Stimulated activated CD8-positive, alpha-beta memory T cell treated with anti-CD3 and anti-CD28 coated beads, Interleukin-7, amount 100 ng/mL, for 48 hours (primary cell): Measurements from ENCODE around the gene KCNIP4.

Experiments used
- DNase-seq, 2 donors: peaks; one replicate each; pipeline ENCODE4 v3.0.0-alpha.2; 2020; ENCODE audit warnings: low read depth in 1 of 2; ENCODE audit errors: extremely low read depth in 1 of 2

KCNIP4 gene

DNA sequence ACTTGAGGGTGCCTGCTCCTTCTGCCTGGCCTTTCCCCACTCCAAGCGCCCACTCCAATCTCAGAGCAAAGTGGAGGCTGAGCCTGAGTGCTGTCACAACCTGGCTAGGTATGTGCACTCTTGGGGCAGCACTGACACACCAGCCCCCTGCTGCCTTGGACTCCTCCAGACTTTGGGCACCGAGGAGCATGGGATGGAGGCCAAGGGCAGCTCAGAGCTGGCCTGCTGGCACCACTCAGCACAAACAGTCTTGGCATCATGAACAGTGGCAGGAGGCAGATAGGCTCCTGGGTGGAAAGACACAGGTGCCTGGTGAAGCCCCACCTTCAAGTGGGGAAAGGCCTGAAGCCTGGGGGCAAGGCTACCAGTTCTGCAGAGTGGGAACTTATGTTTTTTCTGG lies 91.8 kb downstream of the KCNIP4 start:
- DNase-seq: no peak

DNA sequence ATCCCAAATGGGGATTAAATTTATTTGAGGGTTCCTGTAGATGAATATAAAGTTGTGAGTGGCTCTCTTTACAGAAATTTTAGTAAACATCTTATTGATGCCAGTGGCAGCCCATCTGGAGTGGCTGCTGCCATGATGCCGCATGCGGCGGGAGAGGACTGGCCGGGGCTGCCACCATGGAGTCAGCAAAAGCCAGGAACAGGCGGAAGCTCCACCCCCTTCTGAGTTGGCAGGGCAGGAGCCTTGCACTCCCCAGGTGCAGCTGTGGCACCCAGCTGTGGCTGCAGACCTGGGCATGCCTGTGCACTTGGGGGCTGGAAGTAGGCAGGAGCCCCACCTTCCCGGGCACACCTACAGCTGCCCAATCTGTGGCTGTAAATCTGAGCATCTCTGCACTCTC lies 92.3 kb downstream of the KCNIP4 start:
- no peak for DNase-seq

DNA sequence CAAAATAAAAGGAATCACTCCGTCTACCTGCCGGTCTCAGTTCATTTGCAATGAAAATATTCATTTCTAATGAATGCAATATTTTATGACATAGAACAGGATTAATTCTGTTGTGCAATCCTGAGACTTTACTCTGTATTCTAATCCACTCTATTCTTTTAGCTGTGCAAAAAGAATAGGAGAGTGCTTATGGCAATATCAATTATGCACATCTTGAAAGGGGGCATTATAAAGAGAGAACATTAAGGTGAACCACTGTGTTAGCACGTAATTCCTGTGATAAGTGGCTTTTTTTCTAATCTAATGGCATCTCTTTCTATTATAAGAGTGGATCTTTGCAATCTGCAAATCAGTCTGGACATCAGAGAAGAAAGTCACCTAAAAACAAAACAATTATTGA lies 99.5 kb downstream of the KCNIP4 start:
- DNase-seq: no peak

DNA sequence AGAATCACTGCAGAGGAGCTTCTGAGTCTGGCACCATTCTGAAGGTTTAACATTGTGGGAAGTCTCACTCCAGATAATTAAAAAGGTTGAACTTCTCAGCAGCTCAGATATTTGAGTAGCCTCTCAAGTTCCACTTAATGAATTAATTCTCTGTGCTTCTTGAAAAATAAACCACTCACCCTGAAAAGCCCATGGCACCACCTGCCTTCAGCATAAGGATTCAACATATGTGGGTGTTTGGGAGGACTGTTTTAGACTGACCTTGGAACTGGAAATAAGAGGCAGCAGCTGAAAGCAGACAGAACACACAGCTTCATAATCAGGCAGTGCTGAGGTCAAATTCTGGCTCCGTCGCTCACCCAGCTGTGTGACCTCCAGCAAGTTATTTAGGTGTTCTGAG lies 100.6 kb downstream of the KCNIP4 start:
- no peak for DNase-seq

DNA sequence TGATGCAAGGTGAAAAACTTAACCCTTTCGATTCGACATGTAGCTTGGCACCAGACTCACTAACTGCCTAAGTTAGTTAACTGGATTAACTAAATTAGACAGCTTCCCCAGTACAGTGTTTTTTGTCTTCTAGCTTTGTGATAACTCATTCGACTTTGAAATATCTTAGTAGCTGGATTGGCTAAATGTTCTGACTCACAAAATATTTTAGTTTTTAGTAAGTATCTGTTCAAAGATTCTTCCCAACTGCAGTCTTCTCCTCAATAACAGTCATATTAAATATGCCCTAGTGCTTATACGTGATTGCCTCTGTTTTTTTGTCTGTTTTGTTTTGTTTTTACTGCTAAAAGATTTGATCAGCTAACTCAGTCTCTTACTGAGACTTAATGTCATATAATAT lies 102.9 kb downstream of the KCNIP4 start:
- DNase-seq: no peak

DNA sequence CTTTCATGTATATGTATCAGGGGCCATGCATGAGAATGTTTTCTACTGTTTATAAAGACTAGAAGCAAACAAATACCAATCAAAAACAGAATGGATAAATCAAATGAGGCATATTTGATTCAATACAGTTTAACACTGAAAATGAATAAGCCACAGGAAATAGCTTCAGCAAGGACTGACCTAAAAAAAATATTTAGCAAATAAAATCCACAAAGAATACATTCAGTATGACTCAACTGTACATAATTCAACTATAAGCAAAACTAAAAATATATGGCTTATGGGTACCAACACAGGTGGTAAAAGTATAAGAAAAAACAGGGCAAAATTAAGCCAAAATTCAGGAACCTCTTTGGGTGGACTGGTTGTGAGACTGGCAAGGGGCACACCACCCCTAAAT lies 112.9 kb downstream of the KCNIP4 start:
- DNase-seq: no peak

DNA sequence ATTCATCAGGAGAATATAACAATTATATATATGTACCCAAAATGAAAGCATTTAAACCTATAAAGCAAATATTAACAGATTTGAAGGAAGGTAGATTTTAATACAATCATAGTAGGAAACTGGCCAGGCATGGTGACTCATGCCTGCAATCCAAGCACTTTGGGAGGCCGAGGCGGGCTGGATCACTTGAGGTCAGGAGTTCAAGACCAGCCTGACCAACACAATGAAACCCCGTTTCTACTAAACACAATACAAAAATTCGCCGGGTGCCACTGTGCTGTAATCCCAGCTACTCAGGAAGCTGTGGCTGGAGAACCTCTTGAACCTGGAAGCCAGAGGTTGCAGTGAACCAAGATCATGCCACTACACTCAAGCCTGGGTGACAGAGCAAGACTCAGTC lies 118.3 kb downstream of the KCNIP4 start:
- no peak for DNase-seq

DNA sequence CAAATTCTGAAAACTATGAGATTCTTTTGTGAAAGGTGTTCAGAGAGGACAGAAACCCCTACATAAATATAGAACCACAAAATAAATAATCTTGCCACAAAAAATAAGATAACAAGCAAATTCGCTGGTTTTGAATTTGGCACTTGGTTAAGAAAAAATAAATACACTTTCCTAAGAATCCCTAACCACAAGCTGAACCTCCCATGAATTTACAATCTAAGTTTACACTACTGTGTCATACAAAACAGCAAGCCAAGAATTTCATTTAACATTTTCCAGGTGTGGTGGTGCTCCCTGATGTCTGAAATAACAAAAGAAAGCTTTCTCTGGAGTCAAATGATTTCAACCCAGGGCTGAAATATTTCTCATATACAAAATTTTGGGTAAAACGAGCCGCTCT lies 121.0 kb downstream of the KCNIP4 start:
- DNase-seq: no peak

DNA sequence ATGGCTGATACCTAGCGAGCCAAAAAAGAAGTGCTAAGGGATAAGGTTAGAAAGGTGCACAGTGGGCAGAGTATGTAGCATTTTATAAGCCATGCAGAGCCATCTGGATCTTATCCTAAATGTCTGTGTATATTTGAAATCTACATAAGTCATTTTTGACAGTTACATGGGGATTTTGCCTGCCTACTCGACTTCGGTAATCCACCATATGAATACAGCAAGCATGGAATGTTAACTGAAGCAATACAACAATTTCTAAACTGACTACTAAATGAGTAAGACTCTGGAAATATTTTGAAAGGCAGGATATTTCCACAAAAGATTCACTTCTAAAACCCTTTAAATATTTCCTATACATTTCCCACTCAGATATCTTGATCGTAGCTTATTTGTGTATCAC lies 122.5 kb downstream of the KCNIP4 start:
- DNase-seq: no peak

DNA sequence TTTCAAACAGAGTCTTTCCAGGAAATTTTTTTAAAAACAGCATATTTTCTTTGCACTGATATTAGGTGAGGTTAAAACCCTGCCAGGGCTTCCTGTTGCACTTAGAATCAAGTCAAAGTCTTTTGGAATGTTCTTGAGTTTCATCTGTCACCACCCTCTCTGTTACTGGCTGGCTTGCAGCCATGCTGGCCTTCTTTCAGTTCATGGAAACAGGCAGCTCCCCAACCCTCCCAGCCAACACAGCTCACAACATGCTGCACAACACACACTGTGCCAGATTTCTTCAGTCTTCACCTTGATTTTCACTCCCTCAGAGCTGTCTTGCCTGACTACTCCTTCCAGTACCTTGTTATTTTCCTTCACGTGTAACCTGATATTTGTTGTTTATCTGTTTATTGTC lies 129.5 kb downstream of the KCNIP4 start:
- no peak for DNase-seq

DNA sequence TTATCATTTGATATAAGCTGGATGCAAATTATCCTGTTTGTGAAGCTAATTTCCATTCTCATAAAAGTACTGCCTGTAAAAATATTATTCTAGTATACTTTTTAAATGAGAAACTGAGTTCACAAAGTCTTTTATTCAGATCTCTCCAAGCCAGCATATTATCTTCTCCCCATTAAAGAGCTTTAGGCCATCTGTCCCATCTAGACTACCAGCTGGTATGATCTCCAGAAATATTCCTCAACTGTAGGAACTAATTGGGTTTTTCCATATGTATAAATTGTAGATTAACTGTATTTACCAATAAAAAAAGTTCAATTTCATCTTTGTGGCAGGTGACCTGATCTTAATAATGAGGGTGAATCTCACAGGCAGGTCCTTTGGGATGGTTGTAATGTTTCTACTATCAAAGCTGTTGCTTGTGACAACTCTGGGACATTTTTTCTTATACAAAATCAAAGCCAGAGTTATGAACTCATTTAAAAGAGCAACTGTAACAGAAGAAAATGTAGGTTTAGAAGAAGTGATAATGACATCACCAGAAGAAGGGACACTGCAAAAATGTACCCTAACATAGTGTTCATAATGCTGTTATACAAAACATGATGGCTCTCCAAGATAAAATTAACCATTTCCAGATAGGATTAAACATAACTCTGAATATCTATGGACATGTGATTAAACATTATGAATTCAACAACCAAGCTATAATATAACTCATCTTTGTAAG lies 132.8 kb downstream of the KCNIP4 start:
- no peak for DNase-seq

DNA sequence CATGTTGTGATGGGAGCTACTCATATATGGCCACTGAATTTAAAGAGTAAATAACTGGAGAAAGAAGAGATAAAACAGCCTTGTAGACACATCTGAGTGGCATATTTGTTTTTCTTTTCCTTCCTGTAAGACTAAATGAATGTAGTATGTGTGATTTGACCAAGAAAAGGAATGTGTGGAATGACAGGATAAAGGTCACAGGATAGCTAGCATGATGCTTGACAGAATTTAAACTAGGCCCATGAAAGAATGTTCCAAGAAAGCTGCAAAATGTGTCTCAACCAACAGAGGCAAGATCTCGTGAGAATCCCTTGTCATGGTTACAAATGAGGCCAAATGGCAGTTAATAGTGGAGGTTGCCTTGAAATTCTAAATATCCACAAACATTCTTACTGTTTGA lies 137.0 kb downstream of the KCNIP4 start:
- DNase-seq: no peak

DNA sequence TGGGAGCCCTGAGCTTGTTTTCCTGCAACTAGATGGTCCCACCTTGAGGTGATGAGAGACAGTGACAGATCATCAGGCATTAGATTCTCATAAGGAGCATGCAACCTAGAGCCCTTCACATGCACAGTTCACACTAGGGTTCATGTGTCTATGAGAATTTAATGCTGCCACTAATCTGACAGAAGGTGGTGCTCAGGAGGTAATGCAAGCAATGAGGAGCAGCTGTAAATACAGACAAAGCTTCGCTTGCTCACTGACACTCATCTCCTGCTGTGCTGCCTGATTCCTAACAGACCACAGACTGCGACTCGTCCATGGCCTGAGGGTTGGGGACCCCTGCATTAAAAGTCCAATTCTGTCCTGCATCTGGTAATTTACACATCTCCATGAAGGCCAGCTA lies 141.6 kb downstream of the KCNIP4 start:
- DNase-seq: no peak

DNA sequence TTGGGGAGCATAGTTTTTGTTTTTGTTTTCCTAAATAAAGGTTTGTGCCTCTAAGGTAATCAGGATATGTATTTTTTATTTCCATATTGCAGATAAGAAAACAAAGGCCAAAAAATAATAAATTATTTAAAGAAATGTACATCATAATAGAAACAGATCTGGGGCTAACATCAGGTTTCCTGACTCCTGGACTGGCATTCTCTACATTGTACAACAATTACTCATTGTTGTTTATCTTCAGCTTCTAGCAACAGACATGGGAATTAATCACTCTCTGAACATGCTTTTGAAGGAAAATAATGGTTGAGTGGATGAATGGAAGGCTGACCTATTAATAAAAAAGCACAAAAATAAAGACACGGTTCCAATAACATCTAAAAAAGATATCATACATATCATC lies 146.2 kb downstream of the KCNIP4 start:
- DNase-seq: no peak

DNA sequence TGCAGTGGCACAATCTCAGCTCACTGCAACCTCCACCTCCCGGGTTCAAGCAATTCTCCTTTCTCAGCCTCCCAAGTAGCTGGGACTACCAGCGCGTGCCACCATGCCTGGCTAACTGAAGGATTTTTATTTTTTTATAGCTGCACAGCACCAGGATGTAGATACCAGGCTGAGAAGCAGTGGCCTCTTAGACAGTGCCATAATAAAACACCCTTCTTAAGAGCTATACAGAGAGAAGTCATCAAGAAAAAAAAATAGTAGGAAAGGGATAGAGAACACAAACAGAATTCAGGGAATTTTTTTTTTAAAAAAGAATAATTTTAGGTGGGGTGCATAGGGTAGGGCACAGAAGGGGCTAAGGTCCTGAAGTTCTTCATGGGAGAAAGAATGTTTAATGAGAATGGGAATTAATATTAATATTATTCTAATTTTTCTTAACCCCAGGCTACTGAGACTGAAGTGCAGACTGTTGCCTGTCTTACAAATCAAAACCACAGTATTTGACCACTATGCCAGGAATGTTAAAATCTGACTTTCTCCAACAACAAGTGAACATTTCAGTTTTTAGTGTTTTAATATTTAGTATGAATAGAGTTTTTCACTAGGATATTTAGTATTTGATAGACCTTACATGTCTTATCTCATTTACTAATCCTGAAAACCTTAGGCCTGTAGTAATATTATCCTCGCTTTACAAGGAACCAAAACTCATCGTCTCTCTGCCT lies 146.7 kb downstream of the KCNIP4 start:
- DNase-seq: no peak

DNA sequence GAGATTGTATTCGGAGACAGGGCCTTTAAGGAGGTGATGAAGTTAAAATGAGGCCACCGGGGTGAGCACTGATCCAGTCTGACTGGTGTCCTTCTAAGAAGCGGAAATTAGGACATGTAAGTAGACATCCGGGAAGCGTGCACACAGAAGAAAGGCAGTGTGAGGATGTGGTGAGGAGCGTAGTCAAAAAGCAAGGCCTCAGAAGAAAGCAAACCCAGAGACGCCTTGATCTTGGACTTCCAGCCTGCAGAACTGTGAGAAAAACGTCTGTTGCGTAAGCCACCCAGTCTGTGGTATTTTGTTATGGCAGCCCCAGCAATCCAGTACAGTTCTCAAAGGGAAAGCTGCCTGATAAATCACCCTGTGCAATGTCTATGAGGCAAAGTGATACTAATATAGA lies 153.5 kb downstream of the KCNIP4 start:
- no peak for DNase-seq

DNA sequence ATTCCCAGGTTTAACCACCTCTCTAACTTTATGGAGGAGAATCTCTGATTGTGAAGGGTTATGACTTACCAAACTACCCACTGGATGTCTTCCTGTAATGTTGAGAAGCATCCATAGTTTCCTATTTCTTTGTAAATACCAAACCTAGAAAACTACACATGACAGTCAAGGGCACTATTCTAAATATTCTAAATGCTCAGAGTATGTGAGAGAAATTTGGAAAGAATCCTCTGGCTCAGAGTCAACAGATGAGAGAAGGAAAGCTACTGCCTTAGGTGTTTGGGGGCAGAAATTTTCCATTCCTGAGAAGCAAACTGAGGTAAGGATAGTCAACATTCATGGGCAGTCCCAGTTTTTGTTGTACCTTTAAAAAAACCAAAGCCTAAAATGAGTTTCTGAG lies 155.8 kb downstream of the KCNIP4 start:
- DNase-seq: no peak

DNA sequence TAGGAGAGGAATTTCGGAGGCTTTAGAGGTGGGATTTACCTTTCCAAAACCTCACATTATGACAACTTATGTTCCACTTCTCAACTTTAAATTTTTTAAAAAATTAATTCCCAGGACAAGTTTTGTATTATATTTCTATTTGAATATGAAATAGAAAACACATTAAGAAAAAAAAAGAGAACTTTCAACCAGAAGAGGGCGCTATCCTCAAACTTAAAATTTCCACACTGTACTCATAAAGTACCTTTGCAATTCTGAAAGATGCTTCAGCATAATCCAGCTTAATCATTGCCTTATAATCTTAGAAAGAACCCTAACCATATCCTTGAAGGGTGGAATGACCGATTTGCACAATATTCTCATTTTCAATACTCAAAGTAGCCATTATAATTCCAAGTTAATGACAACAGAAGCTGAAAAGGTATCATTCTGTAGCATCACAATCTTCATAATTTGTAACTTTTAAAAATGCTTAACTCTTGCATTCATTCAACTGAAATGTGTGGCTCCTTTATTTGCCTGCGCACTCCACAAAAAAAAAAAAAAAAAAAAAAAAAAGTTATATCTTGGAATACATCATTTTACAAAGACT lies 158.0 kb downstream of the KCNIP4 start:
- DNase-seq: no peak

DNA sequence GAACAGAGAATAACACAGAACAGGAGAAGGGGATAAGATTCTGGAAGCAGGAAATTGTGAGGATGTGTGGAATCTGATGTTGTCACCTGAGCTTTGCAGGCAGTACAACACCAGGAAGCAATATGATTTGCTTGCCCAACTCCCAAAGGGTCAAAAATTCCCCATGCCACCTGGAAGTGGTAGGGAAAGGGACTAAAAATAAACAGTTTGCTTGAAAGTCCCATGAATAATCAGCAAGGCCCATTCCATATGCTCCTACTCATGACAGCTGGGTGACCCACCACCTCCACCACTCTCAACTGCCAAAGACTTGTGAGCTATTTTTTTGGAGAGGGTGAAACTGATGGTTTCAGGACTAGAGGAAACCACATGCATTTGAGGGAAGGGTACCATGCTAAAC lies 168.4 kb downstream of the KCNIP4 start:
- DNase-seq: no peak

DNA sequence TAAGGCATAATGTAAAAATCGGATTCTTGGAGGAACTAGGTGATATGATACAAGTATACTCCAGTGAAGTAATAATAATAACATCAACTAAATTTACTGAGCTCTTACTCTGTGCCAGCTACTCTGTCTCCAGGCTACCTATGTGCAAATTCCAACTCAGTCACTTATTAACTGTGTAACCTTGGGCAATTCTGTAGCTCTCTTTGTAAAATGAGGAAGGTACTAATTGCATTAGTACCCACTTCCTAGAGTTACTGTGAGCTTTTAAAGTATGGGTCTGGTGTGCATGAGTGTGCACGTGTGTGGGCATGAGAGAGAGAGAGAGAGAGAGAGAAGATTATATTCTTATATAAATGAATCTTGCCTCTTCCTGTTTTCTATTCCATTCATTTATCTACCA lies 169.9 kb downstream of the KCNIP4 start:
- no peak for DNase-seq

DNA sequence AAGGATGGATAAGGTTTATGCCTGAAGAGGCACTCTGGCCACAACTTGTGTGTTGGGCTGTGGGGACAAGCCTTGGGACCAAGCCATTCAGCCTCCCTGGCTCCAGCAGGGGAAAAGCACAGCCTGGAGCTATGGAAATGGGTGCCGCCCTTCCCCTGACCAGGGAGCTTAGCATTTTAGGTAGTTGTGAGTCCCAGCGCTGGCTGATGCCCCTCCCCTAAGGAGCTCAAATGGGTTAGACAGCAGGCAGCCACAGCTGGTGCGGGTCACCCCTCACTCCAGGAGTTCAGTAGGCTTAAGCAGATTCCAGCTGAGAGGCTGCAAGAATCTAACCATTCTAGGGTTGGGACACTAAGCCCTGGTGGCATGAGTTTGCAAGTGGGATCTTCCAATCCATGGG lies 172.9 kb downstream of the KCNIP4 start:
- no peak for DNase-seq

DNA sequence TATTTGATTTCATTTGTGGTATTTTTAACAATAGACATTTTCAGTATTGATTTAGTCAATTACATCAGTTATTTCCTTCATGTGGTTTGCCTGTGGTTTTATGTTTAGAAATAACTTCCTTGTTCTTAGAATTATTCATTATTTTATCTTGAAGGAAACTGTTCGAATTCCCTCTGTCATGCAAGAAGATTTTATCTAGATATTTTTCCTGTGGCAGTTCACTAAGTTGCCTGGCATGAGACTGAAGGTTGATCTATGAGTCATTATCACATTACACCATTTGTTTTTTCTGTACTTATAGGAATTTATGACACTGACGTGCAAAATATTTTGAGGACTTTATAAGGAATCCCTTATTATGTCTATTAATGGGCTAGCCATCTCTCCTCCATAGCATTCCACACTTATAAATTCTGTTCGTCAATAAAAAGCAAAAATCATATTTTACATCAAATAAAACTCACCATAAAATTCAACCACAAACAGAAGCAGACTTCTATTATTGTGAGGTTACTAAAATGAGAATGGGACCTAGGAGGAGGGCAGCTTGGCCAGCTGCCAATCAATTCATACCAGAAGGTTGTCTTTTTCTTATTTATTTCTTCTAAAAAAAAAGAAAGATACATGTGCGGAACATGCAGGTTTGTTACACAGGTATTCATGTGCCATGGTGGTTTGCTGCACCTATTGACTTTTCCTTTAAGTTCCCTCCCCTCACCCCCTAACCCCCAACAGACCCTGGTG lies 179.0 kb downstream of the KCNIP4 start:
- no peak for DNase-seq
